Stimulated activated naive CD4-positive, alpha-beta T cell (primary cell): ENCODE data around the gene IGF1R.

Experiments
- DNase-seq, 6 experiments: peaks; one replicate each; lab custom pipeline; 2025; lab: John Stamatoyannopoulos, UW

IGF1R gene

DNA sequence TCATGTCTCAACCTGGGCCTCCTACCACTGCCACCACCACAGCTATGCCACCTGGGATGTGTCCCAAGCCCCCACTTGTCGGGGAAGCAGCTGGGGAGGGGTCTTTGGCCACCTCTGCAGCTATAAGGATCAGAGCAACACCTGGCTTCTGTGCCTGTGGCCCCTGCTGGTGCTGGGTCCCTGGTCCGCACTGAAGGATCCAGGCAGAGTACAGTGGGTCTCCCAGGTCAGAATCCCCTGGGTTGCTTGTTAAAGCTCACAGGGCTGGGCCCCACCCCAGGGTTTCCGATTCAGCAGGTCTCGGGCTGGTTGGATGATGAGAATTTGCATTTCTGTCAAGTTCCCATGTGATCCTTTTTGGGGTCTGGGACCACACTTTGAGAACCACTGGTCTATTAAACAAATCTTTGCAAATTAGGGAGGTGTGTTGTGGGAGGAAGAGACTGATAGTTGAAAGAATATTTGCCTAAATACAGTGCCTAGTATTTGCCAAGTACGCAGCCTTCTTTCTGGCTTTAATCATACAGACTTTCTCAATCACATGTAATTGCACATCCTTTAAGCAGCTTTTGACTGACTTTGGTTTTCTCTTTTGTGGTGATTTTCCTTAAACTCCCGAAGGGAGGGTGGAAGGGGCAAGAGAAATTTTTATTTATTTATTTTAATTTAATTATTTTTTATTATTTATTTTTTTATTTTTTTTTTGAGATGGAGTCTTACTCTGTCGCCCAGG lies 127.3 kb downstream of the IGF1R start:
- DNase-seq = no peak

DNA sequence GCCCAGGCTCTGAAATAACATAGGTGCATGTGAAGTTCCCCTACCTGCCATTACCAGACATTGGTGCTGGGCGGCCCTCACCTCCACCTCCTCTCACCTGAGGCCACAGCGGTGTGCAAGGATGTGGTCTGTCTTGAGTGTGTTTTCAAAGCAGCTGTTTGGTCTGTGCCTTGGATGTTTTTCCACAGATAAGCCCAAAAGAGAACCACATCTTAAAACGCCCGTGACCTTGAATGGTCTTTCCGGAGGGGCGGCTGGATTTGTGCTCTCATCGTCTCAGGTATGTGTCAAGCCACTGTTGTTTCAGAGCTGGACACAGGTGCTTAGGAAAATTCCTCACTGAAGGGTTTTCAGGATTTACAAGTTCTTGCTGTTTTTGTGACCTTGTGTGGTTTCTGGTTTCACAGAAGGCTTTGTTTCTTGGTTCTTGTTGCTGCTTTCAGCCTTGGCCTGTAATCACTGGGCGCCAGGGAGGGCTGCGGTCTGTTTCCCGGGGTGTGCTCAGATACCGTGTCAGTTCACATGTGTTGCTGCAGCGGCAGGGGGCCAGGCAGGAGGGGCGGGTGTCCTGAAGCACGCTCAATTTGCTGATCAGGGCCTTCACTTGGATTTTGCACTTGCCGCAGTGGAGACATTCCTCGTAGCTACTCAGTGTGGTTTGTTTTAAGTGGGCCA lies 128.4 kb downstream of the IGF1R start:
- peak in 3 of 6 experiments; percentile 6 to 15 (median 13) for DNase-seq

DNA sequence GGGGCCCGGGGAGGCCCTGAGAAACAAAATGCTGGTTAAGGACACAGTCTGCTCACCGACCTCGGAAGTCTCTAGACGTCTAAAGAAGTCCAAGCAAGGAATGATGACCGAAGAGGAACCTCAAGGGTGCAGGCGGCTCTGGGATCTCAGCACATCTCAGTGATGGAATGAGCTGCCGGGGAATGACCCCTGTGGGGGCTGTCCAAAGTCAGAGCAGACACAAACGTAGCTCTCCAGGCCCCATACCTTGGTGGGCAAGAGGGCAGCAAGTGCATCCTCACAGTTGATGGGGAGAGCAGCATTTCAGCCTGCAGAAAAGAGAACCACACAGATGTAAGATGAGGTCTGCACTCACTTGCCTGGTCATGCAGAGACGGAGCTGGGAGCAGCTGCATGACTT lies 129.1 kb downstream of the IGF1R start:
- no peak for DNase-seq

DNA sequence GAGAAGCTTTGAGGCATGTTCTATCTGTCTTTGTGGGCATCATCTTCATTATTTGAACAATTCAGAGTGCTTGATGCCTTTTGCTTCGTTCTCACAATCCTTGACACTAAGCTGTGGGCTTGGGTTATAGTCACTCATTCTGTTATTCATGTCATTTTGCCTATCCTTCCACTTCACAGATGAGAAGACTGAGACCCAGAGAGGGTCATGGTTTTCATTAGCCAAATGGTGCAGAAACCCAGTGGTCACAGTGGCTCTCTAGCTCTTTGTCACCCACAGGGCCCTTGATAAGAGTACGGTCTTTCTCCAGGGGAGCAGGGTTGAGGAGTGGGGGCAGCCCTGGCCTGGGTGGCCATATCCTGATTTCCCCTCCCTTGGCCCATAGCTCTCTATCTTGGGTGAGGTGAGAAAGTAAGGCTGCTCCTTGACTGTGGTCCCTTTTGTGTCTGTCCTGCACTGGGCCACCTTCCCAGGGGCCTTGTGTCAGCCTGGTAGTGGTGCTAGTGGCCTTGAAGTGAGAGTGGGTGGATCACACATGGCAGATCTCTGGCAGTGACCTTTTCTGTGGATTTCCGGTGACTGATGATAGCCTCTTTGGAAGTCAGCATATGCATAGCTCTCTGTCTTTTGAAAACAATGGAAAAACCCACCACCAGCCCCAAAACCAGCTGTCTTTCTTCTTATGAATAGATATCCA lies 130.1 kb downstream of the IGF1R start:
- DNase-seq = no peak

- DNase-seq = no peak
Observed at GRCh38 chr15:98778960-98779359, 130.6 kb downstream of the IGF1R start.

DNA sequence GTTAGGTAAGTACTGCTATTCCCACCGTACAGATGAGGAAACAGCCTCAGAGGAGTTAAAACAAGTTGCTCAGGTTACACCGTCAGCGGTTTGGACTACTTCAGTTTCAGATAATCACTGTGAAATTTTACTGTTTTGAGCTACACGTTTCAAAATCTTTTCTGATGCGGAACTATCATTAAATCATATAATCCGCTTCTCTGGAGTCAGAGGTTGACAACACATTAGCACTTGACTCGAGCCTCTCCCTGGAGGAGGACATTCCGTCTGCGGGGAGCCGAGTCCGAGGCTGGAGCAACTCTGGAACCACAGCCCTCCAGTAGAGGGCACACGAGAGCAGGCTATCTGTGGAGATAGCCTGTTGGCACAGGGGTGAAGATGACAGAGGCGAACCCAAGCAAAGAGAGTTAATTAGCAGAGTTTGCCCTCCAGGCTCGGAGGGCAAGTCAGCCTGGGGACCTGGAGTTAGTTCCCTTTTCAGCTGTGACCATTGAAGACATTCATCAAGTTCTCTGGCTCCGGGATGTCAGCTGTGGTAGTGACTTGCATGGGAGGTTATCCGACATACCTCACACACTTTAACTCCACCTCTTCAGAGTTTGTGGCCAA lies 131.2 kb downstream of the IGF1R start:
- DNase-seq = peak; percentile 16 to 78 (median 59)

GRCh38 chr15:98781838-98782237 lies 133.5 kb downstream of the IGF1R start:
- no peak for DNase-seq

DNA sequence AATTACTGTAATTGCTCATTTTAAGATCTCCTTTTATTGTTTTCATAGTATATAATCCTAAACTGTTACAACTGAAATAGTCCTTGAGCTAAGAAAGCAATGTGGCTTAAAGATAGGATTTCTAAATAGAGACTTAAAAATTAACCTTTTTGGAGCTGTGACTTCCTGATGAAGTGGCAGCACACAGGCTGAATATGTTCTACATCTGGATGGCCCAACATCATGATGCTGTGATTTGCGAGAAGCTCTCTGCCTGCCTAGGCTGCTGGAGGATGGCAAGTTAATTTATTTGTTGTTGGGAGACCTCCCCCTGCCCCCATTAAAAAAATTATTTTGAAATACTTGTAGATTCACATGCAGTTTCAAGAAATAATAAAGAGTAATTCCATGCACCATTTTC lies 134.5 kb downstream of the IGF1R start:
- no peak for DNase-seq

DNA sequence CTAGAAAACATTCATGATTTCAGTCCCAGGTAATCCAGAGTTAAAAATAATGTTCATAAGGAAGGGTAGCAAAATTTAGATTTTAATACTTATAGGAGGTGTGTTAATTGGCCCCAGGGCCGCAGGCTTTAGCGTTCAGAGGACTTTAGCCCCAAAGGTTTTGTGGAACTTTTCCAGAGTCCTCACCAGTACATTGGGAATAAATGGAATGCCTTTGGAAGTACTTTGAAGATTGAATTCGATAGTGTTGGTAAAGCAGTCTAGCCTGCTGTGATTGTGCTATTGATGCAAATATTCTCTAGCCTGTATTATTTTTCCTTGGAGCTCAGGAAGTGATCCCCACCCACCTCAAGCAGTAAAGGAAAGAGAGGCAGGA lies 137.1 kb downstream of the IGF1R start:
- no peak for DNase-seq

GRCh38 chr15:98785807-98786621 lies 137.7 kb downstream of the IGF1R start:
- DNase-seq = no peak

- no peak for DNase-seq
Observed at GRCh38 chr15:98786717-98787116, 138.4 kb downstream of the IGF1R start.

DNA sequence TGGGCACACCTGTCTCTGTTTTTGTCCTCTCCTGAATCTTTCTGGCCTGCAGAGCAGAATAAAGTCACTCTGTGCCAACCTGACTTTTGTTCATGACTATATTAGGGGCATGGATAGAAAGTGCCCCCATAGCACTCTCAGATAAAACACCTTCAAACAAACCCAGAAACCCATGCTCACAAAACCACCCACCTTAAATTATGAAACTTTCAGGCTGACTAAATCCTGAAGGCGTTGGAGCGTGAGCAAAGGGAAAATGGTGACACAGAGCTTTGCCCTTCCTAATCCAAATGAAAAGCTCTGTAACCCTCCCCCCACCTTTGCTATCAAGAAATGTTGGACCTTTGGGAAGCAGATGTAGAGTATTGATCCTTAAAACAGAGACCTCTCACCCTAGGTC lies 138.9 kb downstream of the IGF1R start:
- DNase-seq = no peak

GRCh38 chr15:98787936-98788757 lies 139.8 kb downstream of the IGF1R start:
- DNase-seq = no peak

GRCh38 chr15:98789020-98789419 lies 140.7 kb downstream of the IGF1R start:
- DNase-seq = no peak

DNA sequence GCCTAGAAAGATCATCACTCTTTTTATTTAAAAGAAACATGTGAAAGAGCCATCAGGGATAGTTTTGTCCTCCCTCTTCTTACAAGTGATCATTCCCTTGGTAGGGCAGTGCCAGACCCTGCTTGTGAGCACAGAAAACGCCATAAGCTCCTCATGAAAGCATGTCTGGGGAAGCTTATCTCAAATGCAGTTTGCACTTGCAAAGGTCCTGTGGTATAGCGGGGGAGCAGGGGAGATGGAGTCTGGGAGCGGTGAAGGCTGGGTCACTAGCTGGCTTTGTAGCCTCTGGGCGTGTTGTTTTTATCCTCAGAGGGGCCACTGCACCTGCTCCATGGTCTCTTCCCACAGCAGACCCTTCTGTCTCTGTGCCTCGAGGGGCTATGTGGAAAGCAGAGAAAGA lies 141.9 kb downstream of the IGF1R start:
- no peak for DNase-seq

- no peak for DNase-seq
Observed at GRCh38 chr15:98791046-98791701, 142.8 kb downstream of the IGF1R start.

- DNase-seq = no peak
Observed at GRCh38 chr15:98792117-98792516, 143.8 kb downstream of the IGF1R start.

DNA sequence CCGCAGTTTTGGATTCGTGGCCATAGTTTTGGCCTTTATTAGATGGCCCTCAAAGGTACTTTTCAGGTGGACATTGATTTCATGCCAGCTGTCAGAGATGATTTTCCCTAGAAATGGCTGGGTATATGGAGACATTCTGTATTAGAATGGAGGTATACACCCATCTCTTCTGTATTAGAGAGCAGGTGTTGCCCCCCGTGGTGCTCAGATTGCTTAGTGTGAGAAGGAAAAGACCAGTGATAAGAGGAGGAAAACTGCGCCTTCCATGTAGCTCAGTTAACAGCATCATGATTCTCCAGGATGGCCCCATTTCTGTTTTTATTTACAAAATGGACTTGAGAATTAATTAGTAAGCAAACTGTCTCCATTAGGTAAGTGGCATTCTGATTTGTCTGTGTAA lies 145.9 kb downstream of the IGF1R start:
- DNase-seq = no peak

DNA sequence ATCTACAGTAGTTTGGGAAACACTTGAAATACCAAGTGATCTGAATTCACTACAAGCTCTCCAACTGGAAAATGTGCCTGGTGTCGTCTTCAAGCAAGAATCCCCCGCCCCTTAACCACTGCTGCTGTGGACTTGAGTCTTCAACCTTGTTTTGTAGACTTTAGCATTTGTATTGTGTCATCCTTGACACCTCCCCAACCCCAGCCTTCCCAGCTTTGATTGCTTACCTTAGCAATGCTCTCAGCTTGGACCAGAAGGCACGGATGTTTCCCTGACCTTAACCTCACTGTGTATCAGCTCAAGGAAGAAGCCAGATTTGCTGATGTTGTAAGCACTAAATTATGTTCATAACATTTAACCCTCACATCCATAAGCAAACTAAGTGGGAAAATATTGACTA lies 146.4 kb downstream of the IGF1R start:
- DNase-seq = no peak

- DNase-seq = no peak
Observed at GRCh38 chr15:98795980-98796379, 147.6 kb downstream of the IGF1R start.
